Renal cortex interstitium (tissue), 11 donors: ENCODE measurements around the gene MACROH2A1. TPM values are rescaled to one million over a fixed set of nuclear protein-coding genes. Genes with fewer than 3 reads are reported as not detected.

Experiments used
- DNase-seq, 11 donors: peaks; one replicate each; pipeline ENCODE4 v3.0.0-alpha.2; 2013; ENCODE audit warnings: low read depth in 9 of 11, low spot score in 4 of 11; ENCODE audit errors: extremely low read depth in 1 of 11
- polyA plus RNA-seq, 3 donors: library from polyadenylated mRNA; unstranded; fragments of 120-200 nt; gene quantifications; one replicate each; pipeline ENCODE4 v1.2.1, GENCODE V29; 2013; ENCODE audit not compliant: insufficient read length in 3 of 3

MACROH2A1 gene
- polyA plus RNA-seq, 3 donors: 217 to 227 (median 226) TPM

GRCh38 chr5:135329066-135329912 is 69.7 kb downstream of the MACROH2A1 start:
- peak in 2 of 11 donors; percentile 16 to 28 for DNase-seq

GRCh38 chr5:135328128-135328687 is 70.8 kb downstream of the MACROH2A1 start:
- DNase-seq: no peak

- DNase-seq: no peak
Measured at GRCh38 chr5:135327429-135328127, 71.5 kb downstream of the MACROH2A1 start.

DNA sequence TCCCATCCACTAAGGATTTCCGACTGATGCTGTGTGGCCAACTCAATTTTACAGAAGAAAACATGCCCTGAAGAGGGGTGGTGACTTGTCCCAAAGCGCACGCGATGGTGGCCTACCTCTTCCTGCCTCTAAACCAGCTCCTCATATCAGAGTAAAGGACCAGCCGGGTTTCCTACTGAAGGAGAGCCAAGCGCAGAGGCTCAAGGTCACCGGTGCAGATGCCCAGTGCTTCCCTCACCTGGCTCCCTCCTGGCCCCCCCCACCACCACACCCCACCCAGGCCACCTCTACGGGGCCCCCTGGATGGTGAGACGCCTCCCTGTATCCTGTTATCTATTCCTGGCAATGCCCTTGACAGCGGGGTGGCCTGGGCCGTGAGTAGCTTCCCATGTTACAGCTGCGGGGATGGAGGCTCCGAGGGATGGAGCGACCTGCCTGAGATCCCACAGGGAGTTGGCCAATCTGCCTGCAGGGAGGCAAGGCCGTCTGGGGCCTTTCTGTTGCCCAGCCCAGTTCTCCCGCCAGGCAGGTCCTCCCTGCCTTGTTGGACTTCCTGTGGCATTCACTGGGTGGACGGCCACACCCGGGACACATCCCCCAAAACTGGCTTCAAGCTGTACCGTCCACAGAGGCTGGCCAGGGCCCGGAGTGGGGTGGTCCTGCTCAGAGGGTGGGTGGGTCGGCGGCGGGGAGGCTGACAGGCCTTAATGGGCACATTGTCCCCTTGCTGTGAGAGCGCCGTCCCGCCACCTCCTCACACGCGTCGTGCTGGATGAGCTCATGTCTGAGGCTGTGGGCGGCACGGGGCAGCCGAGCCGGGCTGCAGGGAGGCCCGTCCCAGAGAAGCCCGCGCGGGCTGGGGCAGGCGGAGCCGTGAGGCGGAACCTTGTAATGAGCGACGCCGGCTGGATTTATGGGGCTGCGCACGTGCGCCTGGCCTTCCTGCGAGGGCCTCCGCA is 72.5 kb downstream of the MACROH2A1 start:
- DNase-seq: peak in 7 of 11 donors; percentile 57 to 67 (median 59)

DNA sequence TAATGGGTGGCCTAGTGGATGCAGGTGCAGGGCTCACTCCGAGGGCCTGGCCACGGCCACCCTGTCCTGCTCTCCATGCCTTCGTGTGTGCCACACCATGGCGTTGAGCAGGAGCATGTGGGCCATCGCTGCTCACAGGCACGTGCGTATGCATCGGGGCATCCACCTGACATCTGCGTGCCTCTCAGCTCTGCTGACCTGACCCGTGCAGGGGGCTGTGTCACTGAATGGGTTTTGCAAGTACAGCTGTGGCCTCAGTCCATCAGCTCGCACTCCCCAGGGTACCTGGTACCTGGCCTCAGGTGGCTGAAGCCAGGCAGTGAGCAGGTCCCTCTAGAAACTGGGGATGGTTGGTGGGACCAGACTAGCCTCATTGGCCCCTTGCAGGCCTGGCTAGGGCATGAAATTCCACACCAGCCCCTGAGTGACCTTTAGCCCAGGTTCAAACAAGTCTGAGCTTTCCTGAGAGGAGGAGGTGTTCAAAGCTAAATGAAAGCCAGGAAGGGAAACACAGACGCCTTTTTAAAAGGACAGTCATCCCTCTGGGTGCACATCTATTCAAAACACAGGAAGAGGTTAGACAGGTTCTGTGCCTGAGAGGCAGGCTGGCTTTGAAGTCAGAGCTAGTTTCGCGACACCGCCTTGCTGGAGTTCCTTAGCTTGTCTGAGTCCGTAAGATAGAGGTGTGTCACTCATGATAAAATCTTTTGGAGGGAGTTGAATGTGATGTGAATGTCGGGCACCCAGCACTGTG is 74.0 kb downstream of the MACROH2A1 start:
- DNase-seq: no peak

DNA sequence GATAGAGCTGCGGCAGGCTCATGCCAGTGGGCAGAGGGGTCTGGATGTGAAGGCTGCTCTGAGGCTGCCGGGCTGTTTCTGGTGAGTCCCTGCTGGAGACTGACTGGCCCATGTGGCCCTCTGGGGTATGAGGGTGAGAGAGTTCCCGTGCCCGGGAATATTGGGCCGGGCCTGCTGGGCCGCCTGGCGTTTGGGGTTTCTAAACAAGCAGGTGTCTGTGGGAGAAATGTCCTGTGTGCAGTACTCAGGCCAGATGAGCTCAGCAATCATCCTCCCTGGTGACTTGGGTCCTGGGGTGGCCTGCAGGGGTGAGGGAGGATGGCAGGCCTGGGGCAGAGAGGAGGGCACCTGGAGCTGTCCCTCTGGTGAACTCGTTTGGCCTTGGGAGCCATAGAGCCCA is 74.9 kb downstream of the MACROH2A1 start:
- DNase-seq: no peak

DNA sequence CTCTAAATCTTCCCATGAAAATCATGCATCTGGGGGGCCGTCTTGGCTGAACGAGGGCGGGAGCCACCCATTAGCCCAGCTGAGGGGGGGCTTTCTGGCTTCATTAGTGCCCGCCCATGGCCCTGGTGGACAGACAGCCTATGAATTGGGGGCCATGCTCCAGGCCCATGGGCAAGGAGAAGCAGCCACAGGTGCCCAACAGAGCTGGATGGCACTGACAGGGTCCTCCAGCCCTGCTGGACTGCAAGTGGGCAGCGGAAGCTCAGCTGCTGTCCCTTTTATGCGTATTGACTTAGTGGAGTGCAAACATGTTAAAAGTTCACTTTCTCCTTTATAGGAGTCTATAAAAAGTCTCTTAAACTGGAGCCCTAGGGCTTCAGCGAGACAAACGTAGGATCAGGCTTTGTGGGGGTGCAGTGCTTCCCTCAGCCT is 75.3 kb downstream of the MACROH2A1 start:
- DNase-seq: no peak

DNA sequence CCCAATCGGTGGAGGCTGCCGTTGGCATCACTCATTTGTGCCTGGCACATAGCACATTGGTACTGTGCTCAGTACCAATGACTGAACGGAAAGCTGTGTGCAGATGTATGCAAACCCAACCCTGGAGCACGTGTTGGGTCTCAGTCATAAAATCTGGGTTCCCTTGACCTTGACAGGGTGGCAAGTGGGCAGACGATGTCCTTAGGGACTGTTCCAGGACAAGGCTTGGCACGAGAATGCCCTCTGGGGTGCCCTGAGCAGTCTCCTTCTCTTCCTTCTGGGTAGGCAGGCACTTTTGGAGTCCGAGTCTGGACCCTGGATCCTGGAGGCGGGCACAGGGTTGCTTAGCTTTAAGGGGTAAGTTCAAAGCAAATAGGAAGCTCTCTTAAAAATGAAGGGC is 75.8 kb downstream of the MACROH2A1 start:
- DNase-seq: no peak

- no peak for DNase-seq
Measured at GRCh38 chr5:135322744-135323143, 76.3 kb downstream of the MACROH2A1 start.

- no peak for DNase-seq
Measured at GRCh38 chr5:135322271-135322670, 76.8 kb downstream of the MACROH2A1 start.

GRCh38 chr5:135320718-135321484 is 78.1 kb downstream of the MACROH2A1 start:
- DNase-seq: no peak

GRCh38 chr5:135319928-135320606 is 79.0 kb downstream of the MACROH2A1 start:
- no peak for DNase-seq

- no peak for DNase-seq
Measured at GRCh38 chr5:135319458-135319857, 79.6 kb downstream of the MACROH2A1 start.

GRCh38 chr5:135318924-135319323 is 80.1 kb downstream of the MACROH2A1 start:
- no peak for DNase-seq

GRCh38 chr5:135318037-135318436 is 81.0 kb downstream of the MACROH2A1 start:
- no peak for DNase-seq

DNA sequence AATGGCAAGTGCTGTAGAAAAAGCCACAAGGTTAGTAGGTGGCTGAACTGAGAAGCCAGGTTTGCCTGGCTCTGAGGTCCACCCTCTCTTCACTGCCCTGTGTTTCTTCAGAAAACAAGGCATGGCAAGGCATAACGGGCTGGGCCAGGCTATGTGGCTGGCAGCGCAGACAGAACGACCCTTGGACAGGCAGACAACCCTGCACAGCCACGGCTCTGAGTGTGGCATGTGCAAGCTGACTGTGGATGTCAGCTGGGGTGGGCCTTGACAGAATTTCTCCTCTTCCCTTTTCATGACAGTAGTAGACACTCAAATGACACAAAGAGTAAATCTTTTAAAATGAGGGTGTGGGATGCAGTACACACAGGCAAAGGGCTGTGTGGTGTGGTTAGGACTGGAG is 81.7 kb downstream of the MACROH2A1 start:
- no peak for DNase-seq

GRCh38 chr5:135315386-135315785 is 83.6 kb downstream of the MACROH2A1 start:
- DNase-seq: no peak
